ENCODE data around the gene FHOD3.

Gene FHOD3

GRCh38 chr18:36415171-36415570 is 117.7 kb downstream of the FHOD3 start:
- no peak for DNase-seq

GRCh38 chr18:36415625-36416024 is 118.1 kb downstream of the FHOD3 start:
- DNase-seq: no peak

DNA sequence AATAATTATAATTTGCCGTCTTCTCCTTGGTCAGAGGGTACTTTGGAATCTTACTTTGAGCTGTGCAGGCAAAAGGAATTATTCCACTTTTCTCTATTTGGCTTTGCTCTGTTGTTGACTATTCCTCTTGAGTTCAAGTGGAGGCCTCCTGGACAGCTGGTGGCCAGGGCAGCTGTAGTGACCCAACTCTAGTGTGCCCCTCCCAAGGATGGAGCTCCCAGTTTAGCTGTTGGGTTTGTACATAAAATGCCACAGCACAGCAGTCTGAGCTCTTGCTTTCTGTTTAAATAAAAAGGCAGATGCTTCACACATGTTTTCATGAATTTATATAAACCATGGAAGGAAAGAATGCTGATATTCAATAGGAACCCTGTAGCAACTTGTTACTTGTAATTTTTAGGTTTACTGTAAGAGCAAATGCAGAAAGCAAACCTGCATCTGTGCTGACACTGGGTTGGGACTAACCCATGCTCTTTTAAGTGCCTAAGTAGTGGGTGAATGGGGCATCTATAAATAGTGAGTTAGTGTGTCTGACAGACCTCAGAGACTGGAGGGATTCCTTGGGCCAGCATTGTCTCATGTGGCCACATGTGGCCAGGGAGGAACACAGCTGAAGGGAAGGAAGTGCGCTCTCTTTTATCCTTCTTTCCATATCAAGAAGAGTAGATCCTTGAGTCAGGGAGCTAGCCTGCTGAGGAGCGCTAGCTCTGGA is 121.8 kb downstream of the FHOD3 start:
- no peak for DNase-seq

DNA sequence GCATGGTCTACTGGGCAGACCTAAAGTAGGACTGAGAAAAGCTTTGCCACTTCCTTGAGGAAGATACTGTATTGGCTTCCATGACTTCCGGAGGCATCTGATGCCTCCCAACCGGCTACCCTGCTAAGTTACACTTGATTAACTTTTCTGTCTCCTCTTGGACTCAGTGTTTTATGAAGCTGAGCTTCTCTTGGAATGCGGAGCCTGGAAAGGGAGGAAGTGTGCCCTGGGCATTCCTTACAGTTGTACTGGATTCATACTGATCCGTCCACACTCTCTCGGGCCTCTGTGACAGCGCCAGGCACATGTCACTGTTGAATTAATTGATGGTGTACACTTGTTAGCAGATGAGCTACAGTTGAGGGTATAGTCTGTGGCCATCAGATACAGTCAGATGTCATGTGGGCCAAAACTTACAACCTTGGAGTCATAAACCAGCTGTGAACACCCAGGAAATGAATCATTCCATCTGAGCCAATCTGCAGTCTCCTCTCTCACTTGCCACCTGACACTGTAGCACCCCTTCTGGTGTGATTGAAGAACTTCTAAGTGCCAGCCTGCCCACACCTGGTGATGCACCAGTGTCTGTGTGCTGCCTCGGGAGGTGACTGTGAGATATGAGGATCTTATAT is 122.5 kb downstream of the FHOD3 start:
- no peak for DNase-seq

DNA sequence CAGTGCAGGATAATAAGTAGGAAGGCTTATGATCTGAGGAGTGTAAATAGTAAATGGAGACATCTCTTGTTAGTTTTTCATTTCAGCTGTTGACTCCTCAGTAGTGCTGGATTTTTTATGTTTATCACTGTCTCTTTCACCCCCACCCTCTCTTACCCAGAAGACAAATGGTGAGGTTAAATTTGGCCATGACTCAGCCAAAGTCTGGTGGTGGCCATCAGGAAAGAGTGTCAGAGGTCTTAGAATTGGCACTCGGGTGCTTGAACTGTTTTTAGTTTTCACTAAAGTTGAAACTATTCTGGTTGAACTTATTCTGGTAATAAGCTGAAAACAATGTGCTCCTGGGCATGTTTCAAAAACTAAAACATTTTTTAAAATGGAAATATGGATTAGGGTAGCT is 123.3 kb downstream of the FHOD3 start:
- no peak for DNase-seq

DNA sequence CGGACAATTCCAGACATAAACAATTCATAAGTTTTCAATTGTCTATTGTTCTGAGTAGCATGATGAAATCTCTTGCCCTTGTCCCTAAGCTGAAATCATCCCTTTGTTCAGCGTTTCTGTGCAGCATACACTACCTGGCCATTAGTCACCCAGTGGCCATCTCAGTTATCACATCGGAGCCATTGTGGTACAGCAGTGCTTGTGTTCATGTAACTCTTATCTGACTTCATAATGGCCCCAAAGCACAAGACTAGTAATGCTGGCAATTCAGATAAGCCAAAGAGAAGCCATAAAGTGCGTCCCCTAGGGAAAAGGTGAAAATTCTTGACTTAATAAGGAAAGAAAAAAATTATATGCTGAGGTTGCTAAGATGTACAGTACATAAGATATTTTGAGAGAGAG is 127.2 kb downstream of the FHOD3 start:
- no peak for DNase-seq

DNA sequence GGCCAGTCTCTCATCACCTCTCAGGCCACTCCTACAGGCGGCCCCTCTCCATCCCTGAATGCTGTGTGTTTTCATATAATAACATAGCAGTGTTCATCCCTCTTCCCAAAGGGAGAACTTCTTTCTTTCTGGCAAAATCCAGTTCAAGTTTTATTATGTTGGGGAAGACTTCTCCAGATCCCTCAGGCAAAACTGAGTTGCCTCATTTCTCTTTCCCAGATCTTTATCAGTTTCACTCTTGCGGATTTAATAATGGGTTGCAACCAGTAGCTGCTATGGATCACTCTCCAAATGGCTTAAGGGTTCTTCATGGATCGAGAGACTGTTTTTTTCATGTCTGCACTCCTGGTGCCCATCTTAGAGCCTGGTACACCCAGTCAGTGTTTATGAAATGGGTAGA is 129.9 kb downstream of the FHOD3 start:
- DNase-seq: no peak

DNA sequence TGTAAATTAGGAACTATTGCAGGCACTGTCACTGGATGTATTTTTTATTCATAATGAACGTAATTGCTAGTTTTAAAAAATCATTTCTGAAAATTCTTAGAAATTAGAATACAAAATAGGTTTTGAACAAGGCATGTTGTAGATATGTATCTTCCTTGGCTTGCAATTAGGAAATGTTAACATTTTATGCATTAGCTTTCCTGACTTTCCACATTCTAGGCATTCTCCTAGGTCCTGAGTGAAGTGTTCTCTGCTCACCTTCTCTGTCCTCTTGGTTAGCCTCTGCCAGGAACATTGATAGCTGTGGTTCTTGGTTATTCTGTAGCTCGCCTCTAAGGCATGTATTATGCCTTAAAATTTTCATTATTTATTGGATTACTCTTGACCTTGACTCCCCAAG is 130.3 kb downstream of the FHOD3 start:
- no peak for DNase-seq

DNA sequence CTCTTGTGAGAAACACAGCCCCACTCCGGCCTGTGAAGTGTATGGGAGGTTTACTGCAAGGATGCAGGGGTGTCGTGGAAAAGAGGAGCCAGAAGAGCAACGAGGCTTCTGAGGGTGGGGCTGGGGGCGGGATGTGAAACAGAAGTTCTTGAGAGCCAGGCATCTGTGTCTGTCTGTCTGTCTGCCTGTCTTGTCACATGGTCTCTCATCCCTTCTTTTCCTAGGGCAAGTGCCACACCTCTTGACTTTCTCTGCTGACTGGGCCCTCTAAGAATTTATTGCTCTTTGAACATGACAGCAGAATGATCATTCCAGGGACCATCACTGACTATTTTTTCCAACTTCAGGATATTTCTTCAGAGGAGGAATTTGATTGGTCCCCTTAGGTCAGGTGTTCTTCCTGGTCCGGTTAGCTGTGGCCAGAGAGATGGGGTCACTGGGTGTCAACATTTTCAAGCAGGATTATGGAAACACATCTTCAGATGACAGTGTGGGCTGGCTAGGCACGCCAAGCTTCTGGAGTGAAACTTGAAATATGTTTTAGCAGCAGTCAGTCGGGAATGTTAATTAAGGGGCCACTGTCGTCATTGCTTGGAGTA is 131.0 kb downstream of the FHOD3 start:
- no peak for DNase-seq

DNA sequence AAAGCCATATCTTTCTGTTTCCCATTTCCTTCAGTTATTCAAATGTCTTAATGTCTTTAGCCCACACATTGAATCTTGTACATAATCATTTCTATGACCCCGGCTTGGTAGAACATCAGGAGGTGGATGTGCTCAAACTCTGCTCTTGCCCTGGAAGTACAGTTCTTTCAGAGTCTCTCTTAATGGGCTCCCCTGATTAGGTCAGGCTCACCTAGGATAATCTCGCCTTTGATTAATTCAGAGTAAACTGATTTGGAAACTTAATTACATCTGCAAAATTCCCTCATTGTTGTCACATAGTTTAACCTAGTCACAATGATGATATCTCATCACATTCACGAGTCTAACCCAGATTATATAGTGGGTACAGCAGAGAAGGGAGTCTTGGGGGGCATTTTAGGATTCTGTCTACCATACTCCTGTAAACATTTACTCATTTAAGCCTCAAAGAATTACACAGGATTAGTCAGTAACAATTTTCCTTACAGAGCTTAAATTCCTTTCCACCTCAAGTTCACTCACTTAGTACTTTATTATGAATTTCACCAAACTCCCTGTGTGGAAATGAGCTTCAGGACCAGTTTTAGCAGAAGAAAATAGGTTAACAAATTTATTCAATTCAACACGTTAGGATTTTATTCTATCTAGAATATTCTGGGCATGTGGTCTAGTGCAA is 135.5 kb downstream of the FHOD3 start:
- DNase-seq: no peak

- no peak for DNase-seq
Measured at GRCh38 chr18:36436387-36436786, 138.9 kb downstream of the FHOD3 start.

DNA sequence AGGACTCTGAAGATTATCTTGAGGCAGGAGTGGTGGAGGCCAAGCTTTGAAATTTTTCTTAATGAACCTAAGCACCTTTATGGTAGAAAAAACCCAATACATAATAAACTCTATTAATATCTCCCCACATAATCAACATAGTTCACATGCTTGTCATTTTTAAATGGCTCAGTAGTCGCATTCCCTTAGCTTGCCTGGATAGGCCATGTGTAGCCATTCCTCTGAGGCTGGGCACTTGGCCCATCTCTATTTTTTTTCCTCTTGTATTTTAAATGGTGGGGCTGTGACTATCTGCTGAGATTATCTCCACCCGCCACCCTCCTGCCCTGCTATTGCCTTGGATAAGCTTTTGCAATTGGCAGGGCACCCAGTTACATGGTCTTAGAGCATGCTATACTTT is 143.1 kb downstream of the FHOD3 start:
- no peak for DNase-seq

DNA sequence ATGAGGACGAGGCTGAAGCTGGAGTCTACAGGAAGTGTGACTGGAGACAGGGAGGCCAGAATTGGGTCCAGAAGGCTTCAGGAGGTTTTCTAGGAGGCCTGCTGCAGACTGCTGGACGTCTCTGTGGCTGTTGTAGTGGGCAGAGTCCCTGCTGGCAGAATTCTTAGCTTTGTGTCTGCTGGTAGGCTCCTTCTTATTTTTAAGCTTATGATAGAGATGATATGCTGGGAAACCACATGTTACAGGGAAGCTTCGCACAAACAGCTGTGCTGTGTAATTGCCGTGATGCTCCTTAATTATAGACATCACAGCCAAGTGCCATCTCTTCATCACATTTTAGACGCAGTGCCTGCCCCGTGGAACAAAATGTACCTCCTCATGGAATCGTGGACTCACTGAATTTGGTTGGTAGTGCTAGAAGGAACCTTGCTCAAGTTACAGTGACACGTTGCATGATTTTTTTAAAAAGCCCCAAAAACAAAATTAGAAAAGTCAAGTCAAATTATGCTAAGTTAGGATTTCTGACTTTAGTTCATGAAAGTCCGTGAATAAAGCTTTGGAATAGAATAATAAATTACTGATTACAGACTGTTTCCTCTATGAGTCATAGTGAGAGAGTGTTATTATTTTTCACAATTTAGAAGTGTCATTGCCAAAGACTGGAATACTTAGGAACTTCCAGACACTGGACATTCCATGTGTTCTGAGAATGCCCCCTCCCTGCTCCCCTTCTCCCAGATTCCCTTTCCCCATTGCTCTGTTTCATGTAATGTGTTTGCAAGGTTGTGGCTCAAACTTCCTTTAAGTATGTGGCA is 144.1 kb downstream of the FHOD3 start:
- DNase-seq: no peak

DNA sequence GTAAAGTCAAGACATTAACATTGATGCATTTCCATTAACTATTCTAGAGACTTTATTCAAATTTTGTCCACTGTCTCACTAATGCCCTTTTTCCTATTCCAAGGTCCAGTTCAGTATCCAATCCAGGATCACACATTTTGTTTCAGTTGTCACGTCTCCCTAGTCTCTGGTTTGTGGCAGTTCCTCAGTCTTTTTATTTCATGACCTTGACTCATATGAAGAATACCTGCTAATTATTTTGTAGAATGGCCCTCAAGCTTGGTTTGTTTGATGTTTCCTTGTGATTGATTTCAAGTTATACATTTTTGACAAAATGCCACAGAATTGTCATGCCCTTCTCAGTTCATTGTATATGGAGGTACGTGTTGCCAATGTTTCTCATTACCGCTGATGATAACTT is 145.2 kb downstream of the FHOD3 start:
- no peak for DNase-seq

DNA sequence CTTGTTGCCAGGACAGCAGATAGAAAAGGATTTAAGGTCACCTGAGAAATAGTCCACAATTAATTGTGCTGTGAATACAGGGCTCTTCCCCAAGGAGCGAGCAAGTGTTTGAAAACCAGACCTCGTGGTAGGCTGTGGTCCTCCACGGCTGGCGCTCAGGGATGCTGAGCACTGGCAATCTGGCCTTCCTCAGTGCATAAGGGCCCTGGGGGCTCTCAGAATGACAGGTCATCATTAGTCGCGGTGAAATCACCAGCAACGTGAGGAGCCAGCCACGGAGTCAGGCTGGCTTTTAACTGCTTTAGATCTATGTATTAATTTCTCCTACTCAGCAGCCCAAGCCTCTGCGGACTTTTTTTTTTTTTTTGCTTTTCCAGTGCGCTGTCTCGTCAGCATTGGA is 148.5 kb downstream of the FHOD3 start:
- no peak for DNase-seq

DNA sequence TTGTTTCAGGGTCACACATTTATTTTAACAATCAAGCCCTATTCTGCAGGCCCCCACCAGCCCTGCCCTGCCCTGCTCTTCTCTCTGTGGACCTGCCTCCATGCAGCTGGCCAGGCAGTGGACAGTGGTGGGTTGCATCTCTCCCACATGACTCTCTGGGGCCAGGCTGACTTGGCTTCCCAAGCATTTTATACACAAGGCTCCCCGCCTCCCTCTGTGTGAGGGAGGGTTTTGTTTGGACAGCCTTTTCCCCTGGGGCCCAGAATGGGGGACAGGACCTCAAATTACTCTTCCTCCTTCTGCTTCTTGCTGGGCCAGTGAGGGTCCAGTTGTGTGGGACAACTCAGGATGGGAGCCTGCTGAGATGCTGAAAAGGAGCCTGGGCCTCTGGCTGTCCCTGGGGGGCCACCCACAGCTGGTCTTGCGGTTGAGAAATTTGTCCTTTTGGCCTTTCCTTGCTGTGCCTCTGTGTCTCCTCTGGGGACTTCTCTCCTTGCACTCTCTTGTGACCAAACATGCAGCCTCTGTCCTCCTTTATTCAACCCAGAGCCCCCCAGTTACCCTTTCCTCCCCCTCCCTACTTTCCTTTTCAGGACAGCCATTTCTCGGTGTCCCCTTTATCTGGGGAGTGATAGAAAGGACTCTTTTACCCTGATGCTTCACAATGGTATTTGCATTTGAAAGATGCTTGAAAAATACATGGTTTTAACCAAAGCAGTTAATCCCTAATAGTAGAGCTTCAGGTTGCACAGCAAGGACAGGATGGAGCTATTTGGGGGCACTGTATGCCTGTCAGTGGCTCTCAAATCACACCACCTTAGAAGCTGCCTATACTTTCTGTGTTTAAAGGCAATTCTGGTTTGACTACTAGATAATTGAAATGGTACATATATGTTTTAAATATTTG is 151.1 kb downstream of the FHOD3 start:
- DNase-seq: no peak

DNA sequence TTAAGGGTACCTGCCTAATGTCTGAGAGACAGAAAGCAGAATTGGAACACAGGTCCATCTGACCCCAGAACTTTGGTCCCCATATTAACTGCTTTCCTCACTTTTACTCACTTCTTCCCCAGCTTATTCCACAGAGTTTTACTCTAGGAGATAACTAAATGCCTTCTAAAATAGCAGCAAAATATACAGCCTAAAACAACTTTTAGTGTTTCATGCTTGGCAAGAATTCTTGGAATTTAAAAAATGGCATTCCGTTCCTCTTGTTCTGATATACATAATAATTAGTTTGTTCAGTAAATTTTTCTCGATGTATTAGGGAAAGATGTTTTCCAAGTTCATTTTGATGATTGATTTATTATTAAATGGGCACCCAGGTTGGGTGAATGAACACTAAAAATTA is 151.9 kb downstream of the FHOD3 start:
- DNase-seq: no peak

- DNase-seq: no peak
Measured at GRCh38 chr18:36450264-36450663, 152.8 kb downstream of the FHOD3 start.

DNA sequence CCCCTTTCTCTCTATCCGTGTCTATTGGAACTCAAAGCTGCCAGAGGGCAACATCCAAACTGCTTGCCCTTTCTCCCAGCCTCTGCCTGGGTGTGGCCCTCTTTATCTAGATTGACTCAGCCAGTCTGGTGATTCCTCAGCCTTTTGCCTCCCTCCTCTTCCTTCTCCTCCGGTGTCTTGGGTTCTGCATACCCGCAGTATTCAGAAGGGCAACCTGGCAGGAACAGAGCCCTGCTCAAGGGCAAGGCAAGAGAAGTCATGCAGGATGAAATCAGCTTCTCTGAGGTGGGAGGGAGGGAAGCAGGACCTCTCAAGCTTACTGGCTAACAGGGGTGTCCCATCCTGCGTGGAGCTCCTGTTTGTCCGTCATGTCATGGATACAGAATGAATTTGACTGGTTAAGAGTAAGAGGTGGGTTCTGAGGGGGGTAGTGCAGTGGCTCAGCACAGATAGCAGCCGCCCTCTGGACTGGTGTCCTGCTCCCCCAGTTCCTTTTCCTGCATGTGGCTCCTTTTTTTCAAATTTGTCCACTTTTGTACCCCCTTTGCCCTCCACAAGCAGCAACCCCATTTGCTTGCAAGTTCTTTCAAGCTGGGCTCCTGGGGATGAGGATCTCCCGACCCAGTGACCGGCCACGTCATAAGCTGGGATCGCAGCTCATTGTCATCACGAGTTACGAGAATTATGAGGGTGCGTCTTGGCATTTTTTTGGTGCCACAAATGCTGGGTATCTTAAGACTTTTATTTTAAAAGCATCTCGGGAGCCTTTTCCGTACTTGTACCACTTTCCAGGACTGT is 154.1 kb downstream of the FHOD3 start:
- DNase-seq: no peak

GRCh38 chr18:36454245-36454644 is 156.7 kb downstream of the FHOD3 start:
- DNase-seq: no peak

- no peak for DNase-seq
Measured at GRCh38 chr18:36454848-36455458, 157.4 kb downstream of the FHOD3 start.

Measured in stimulated activated CD4-positive, alpha-beta T cell treated with anti-CD3 and anti-CD28 coated beads, Interleukin-4, amount 100 ng/mL, for 4 hours (primary cell).